Adrenal gland (tissue), 12 donors: ENCODE data around the gene HES5. TPM values are rescaled to one million over a fixed set of nuclear protein-coding genes. Genes with fewer than 3 reads are reported as not detected.

Experiments used
- DNase-seq, 7 donors: peaks; one replicate each; pipeline ENCODE4 v3.0.0-alpha.2; 2019 to 2020
- H3K27ac ChIP-seq, 5 donors: fragments of 200-600 bp; sonication (generic) in 4 of 5; 1 replicate in 3 of 5; 2 replicates in 2 of 5; pipeline versions ENCODE4 v1.5.1 to v1.8.0; 2016 to 2020; ENCODE audit warnings: mild to moderate bottlenecking in 1 of 5
- H3K27me3 ChIP-seq: fragments of 200-600 bp; 2 replicates; pipeline ENCODE4 v1.8.0; 2021
- H3K36me3 ChIP-seq, 2 donors: fragments of 200-600 bp; replicated peaks in 1 of 2; 1 replicate in 1 of 2; 2 replicates in 1 of 2; pipeline versions ENCODE4 v1.5.1 to v1.8.0; 2018 to 2022
- H3K4me1 ChIP-seq, 2 donors: fragments of 200-600 bp; replicated peaks in 1 of 2; 1 replicate in 1 of 2; 2 replicates in 1 of 2; pipeline versions ENCODE4 v1.5.1 to v1.8.0; 2018 to 2021
- H3K4me3 ChIP-seq, 4 donors: fragments of 200-600 bp; sonication (generic) in 3 of 4; one replicate each; pipeline ENCODE4 v1.5.1; 2016 to 2018
- H3K9me3 ChIP-seq, 3 donors: fragments of 200-600 bp; sonication (generic) in 1 of 3; replicated peaks in 1 of 3; 1 replicate in 2 of 3; 2 replicates in 1 of 3; pipeline versions ENCODE4 v1.5.1 to v1.8.0; 2016 to 2021
- POLR2A ChIP-seq, 2 donors: fragments of 450-650 bp; IDR thresholded peaks; one replicate each; pipeline ENCODE4 v1.6.1; 2017; ENCODE audit warnings: antibody characterized with exemption in 2 of 2, mild to moderate bottlenecking in 2 of 2, moderate library complexity in 1 of 2
- WGBS, 4 donors: extraction: QIAGEN DNeasy Blood & Tissue Kit in 2 of 4; methylation state at CpG; one replicate each; pipeline versions ENCODE4 v1.1.5 to v1.1.7; 2013 to 2017; 5-methylcytosine and 5-hydroxymethylcytosine counted together
- intact Hi-C, 2 donors: fragments of 100-400 bp; cut with DNase I; formaldehyde crosslinking; loops; one replicate each; pipeline versions ENCODE4 v1.14.1 to v1.15.0; 2022 to 2023
- polyA plus RNA-seq, 3 donors: library from polyadenylated mRNA; stranded (reverse); fragments of 200-250 nt in 2 of 3; fragments of 350-450 nt in 1 of 3; fragmentation: Illumina TruSeq in 1 of 3; extraction: RNeasy Lipid Tissue Mini Kit (QIAGEN cat#74804) in 1 of 3; gene quantifications; one replicate each; pipeline ENCODE4 v1.2.3, GENCODE V29; 2013 to 2014
- total RNA-seq, 9 donors: library from RNA; depleted of rRNA in 4 of 9; stranded (reverse); fragments of >200 nt in 4 of 9; fragments of 120-200 nt in 1 of 9; fragmentation: NEBNext Ultra II Directional in 1 of 9; extraction: Animal tissue kit (Norgen Biotek cat#: 25700) in 1 of 9; gene quantifications; one replicate each; pipeline versions ENCODE4 v1.1.0 to v1.2.4, GENCODE V29; 2013 to 2023
- TF ChIP-seq, protein P1 (sequence below), 6 experiments: fragments of 450-650 bp in 4 of 6; fragments of 200-600 bp in 2 of 6; sonication (generic) in 1 of 6; IDR thresholded peaks; 1 replicate in 5 of 6; 2 replicates in 1 of 6; pipeline versions ENCODE4 v1.5.1 to v1.8.0; 2016 to 2021; ENCODE audit warnings: antibody characterized with exemption in 6 of 6, mild to moderate bottlenecking in 2 of 6, moderate library complexity in 1 of 6
- donor health status: healthy with polysubstance abuse.
- donor health status: Bipolar disorder and iron deficiency.
- donor health status: DM: yes; HTN: yes; CAD: no.
- donor health status: DM: no; HTN: no; CAD: no.
- donor health status: DM: no; HTN: no; CAD: no.
- donor health status: DM: yes; HTN: yes; CAD: no.

Gene HES5
- total and polyA plus RNA-seq, 12 donors: 0.28 TPM; not detected in 11

DNA sequence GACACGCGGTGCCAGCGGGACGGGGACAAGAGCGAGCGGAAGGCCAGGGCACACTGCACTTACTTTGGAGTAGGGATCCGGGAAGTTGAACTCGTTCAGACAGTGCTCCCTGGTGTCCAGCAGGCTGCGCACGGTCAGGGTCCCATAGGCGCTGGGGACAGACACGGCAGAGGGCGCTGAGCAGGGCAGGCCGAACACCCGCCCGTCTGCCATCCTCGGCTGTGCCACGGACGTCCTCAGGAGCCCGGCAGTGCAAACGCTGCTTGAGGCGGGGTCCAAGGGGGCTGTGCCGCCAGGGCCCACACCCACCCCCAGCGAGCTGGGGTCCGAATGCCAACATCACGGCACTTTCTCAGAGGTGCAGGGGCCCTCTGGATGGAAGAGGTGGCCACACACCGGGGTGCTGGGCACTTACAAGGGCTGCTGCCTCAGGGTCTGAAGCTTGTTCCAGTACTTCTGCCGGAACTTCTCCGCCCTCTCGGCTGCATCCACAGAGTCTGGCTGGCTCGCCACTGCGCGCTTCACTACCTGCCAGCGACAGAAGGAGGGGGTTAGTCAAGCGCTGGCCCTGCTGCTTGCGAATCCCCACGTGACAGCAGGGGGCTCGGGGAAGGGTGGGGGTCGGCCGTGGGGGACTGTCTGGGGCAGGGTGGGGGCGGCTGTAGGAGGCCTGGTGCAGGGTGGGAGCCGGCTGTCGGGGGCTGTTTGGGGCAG is 16.0 kb downstream of the HES5 start:
- DNase-seq: no peak
- WGBS, 4 donors: 92 to 100% (median 94%) methylated on average over 6 to 43 of the region's 43 CpGs
- H3K27me3 ChIP-seq: no peaks in the 10 kb centered on the region
- no peak overlapping the region for H3K4me3 ChIP-seq
- intact Hi-C loops: no loop called here
- H3K36me3 ChIP-seq: peaks cover 0 to 94% of the 10 kb centered on the region in 2 donors
- TF ChIP-seq, protein P1, sequence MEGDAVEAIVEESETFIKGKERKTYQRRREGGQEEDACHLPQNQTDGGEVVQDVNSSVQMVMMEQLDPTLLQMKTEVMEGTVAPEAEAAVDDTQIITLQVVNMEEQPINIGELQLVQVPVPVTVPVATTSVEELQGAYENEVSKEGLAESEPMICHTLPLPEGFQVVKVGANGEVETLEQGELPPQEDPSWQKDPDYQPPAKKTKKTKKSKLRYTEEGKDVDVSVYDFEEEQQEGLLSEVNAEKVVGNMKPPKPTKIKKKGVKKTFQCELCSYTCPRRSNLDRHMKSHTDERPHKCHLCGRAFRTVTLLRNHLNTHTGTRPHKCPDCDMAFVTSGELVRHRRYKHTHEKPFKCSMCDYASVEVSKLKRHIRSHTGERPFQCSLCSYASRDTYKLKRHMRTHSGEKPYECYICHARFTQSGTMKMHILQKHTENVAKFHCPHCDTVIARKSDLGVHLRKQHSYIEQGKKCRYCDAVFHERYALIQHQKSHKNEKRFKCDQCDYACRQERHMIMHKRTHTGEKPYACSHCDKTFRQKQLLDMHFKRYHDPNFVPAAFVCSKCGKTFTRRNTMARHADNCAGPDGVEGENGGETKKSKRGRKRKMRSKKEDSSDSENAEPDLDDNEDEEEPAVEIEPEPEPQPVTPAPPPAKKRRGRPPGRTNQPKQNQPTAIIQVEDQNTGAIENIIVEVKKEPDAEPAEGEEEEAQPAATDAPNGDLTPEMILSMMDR (IDR thresholded peaks at IDR 0.05): no peak
- TF ChIP-seq POLR2A (IDR thresholded peaks at IDR 0.05): no peak
- H3K27ac ChIP-seq: no peak overlapping the region
- no peaks in the 10 kb centered on the region for H3K9me3 ChIP-seq
- H3K4me1 ChIP-seq: no peaks in the 10 kb centered on the region

DNA sequence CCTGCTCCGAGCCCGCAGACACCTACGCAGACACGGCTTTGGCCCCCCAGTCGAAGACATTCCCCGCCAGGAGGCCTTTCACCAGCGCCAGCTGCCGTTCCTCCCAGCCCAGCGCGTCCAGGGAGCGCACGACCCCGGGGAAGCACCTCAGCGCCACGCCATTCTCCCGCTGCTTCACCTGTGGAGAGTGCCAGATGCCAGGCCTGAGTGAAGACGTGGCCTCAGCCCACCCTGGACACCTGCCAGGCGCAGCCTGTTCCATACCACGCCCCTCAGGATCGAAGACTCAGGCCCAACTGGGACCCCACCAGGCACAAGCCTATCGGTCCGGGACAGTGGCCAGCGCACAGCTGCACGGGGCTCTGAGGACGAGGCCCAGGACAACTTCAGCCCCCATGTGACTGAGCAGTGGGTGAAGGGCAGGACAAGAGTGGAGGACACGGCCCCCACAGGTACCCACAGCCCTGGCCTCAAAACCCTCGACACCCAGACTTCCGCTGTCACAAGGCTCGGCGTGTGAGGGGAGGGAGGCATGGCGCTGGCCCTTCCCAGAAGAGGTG is 17.1 kb downstream of the HES5 start:
- Histone ChIP-seq H3K4me1 (no peaks in the 10 kb centered on the region), H3K36me3 (peaks cover 0 to 94% of the 10 kb centered on the region in 2 donors), H3K27me3 (no peaks in the 10 kb centered on the region), H3K27ac (no peak overlapping the region), H3K9me3 (no peaks in the 10 kb centered on the region), H3K4me3 (no peak overlapping the region)
- no peak for TF ChIP-seq POLR2A (IDR thresholded peaks at IDR 0.05)
- TF ChIP-seq, protein P1 (IDR thresholded peaks at IDR 0.05): no peak
- intact Hi-C loops: no loop called here
- WGBS, 4 donors: 95 to 97% (median 95%) methylated on average over 14 to 31 of the region's 31 CpGs
- no peak for DNase-seq

DNA sequence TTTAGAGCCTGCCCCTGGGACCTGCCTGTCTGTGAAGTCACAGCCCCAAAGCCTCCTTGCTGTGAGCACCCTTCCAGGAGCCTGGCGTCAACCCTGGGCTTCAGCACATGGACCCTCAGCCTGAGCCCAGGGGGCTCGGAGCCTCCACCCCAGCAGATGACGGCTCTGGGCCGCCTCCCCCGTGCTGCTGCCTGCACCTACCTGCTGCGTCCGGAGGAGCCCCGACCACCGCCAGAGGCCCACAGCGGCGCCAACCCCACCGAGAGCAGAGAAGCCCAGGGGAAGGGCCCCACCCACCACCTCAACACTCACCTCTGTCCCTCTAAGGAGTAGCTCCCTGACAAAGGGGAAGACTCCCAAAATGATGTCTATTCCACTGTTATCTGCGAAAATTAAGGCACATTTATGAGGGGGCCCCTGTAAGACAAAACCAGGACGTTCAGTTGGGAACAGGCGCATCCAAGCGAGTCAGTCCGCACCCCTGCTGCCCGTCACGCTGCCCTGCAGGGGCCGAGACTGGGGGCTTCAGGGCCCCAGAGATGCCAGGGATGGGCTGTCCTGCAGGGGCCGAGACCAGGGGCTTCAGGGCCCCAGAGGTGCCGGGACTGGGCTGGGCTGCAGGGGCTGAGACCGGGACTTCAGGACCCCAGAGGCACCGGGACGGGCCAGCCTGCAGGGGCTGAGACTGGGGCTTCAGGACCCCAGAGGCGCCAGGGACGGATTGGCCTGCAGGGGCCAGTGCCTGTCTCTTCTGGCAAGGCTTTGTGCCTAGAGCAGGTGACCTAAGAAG is 19.5 kb downstream of the HES5 start:
- no peak for TF ChIP-seq POLR2A (IDR thresholded peaks at IDR 0.05)
- TF ChIP-seq, protein P1 (IDR thresholded peaks at IDR 0.05): no peak
- Histone ChIP-seq H3K4me3 (no peak overlapping the region), H3K27me3 (no peaks in the 10 kb centered on the region), H3K9me3 (no peaks in the 10 kb centered on the region), H3K36me3 (peaks cover 0 to 75% of the 10 kb centered on the region in 2 donors), H3K27ac (no peak overlapping the region), H3K4me1 (no peaks in the 10 kb centered on the region)
- WGBS, 4 donors: 85 to 97% (median 92%) methylated on average over 11 to 27 of the region's 27 CpGs
- no peak for DNase-seq
- intact Hi-C loops: no loop called here

DNA sequence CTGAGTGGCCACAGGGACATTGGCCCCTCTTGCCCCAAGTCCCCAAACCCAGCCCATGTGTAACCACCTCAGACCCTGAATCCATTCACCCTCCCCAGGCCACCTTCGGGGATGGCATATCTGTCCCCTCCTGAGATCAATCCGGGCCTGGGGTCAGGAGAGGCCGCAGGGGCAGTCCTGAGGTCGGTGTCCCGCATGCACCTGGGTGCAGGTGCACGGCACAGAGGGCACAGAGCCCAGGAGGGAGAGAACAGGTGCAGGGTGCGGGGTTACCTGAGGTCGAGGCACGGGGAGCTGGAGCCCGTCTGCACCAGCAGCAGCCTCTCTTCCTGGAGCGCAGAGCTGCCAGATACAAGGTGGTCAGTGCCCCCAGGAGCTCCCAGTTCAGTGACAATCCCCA is 20.5 kb downstream of the HES5 start:
- H3K27me3 ChIP-seq: no peaks in the 10 kb centered on the region
- TF ChIP-seq, protein P1 (IDR thresholded peaks at IDR 0.05): no peak
- 90 to 94% (median 92%) methylated on average over 4 to 11 of the region's 11 CpGs for WGBS, 4 donors
- no peaks in the 10 kb centered on the region for H3K4me1 ChIP-seq
- no peaks in the 10 kb centered on the region for H3K9me3 ChIP-seq
- H3K4me3 ChIP-seq: no peak overlapping the region
- H3K27ac ChIP-seq: no peak overlapping the region
- peaks cover 0 to 65% of the 10 kb centered on the region in 2 donors for H3K36me3 ChIP-seq
- intact Hi-C loops: no loop called here
- no peak for DNase-seq
